ENCODE measurements around the gene CPAMD8. TPM values are rescaled to one million over a fixed set of nuclear protein-coding genes. Genes with fewer than 3 reads are reported as not detected.

Gene CPAMD8
- total and polyA plus RNA-seq, 9 of the 15 experiments (the other 6 are each of a cell fraction or from before 2014, with no cell fraction given), result 0.20 to 2.1 (median 1.3) TPM

GRCh38 chr19:16888629-16889365 lies 137.8 kb downstream of the CPAMD8 start, which contains the start of gene F2RL3 (continued):
- TF ChIP-seq, protein P1, sequence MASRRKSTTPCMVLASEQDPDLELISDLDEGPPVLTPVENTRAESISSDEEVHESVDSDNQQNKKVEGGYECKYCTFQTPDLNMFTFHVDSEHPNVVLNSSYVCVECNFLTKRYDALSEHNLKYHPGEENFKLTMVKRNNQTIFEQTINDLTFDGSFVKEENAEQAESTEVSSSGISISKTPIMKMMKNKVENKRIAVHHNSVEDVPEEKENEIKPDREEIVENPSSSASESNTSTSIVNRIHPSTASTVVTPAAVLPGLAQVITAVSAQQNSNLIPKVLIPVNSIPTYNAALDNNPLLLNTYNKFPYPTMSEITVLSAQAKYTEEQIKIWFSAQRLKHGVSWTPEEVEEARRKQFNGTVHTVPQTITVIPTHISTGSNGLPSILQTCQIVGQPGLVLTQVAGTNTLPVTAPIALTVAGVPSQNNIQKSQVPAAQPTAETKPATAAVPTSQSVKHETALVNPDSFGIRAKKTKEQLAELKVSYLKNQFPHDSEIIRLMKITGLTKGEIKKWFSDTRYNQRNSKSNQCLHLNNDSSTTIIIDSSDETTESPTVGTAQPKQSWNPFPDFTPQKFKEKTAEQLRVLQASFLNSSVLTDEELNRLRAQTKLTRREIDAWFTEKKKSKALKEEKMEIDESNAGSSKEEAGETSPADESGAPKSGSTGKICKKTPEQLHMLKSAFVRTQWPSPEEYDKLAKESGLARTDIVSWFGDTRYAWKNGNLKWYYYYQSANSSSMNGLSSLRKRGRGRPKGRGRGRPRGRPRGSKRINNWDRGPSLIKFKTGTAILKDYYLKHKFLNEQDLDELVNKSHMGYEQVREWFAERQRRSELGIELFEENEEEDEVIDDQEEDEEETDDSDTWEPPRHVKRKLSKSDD (conservative IDR thresholded peaks at IDR 0.05; ENCODE audit: low read length), result no peak
- TF ChIP-seq ZNF217 (CRISPR knock-in tag; IDR thresholded peaks at IDR 0.05) (no peak), CTCFL (IDR thresholded peaks at IDR 0.05; ENCODE audit: borderline replicate concordance, insufficient read depth, low read depth, low read length, poor library complexity, severe bottlenecking) (no peak), STAT5B (CRISPR knock-in tag; IDR thresholded peaks at IDR 0.05) (no peak), PTTG1 (tag; IDR thresholded peaks at IDR 0.05; ENCODE audit: low read depth) (no peak), ILF3 (IDR thresholded peaks at IDR 0.05; ENCODE audit: borderline replicate concordance) (no peak), NR2C2 (CRISPR knock-in tag; IDR thresholded peaks at IDR 0.05) (no peak), NR2C2 (tag; IDR thresholded peaks at IDR 0.05) (peak; percentile 0; the same call in 1 of the 2 replicates), MIER1 (IDR thresholded peaks at IDR 0.05; ENCODE audit: low read depth) (no peak), CXXC5 (CRISPR knock-in tag; IDR thresholded peaks at IDR 0.05) (peak; percentile 76), MBD2 (IDR thresholded peaks at IDR 0.05; ENCODE audit: borderline replicate concordance, low read depth) (no peak)
- TF ChIP-seq, protein P2, sequence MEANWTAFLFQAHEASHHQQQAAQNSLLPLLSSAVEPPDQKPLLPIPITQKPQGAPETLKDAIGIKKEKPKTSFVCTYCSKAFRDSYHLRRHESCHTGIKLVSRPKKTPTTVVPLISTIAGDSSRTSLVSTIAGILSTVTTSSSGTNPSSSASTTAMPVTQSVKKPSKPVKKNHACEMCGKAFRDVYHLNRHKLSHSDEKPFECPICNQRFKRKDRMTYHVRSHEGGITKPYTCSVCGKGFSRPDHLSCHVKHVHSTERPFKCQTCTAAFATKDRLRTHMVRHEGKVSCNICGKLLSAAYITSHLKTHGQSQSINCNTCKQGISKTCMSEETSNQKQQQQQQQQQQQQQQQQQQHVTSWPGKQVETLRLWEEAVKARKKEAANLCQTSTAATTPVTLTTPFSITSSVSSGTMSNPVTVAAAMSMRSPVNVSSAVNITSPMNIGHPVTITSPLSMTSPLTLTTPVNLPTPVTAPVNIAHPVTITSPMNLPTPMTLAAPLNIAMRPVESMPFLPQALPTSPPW (CRISPR knock-in tag; IDR thresholded peaks at IDR 0.05), result peak; percentile 90
- TF ChIP-seq, protein P3, sequence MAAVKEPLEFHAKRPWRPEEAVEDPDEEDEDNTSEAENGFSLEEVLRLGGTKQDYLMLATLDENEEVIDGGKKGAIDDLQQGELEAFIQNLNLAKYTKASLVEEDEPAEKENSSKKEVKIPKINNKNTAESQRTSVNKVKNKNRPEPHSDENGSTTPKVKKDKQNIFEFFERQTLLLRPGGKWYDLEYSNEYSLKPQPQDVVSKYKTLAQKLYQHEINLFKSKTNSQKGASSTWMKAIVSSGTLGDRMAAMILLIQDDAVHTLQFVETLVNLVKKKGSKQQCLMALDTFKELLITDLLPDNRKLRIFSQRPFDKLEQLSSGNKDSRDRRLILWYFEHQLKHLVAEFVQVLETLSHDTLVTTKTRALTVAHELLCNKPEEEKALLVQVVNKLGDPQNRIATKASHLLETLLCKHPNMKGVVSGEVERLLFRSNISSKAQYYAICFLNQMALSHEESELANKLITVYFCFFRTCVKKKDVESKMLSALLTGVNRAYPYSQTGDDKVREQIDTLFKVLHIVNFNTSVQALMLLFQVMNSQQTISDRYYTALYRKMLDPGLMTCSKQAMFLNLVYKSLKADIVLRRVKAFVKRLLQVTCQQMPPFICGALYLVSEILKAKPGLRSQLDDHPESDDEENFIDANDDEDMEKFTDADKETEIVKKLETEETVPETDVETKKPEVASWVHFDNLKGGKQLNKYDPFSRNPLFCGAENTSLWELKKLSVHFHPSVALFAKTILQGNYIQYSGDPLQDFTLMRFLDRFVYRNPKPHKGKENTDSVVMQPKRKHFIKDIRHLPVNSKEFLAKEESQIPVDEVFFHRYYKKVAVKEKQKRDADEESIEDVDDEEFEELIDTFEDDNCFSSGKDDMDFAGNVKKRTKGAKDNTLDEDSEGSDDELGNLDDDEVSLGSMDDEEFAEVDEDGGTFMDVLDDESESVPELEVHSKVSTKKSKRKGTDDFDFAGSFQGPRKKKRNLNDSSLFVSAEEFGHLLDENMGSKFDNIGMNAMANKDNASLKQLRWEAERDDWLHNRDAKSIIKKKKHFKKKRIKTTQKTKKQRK (IDR thresholded peaks at IDR 0.05; ENCODE audit: borderline replicate concordance, low read depth, low read length), result no peak
- TF ChIP-seq, protein P4, sequence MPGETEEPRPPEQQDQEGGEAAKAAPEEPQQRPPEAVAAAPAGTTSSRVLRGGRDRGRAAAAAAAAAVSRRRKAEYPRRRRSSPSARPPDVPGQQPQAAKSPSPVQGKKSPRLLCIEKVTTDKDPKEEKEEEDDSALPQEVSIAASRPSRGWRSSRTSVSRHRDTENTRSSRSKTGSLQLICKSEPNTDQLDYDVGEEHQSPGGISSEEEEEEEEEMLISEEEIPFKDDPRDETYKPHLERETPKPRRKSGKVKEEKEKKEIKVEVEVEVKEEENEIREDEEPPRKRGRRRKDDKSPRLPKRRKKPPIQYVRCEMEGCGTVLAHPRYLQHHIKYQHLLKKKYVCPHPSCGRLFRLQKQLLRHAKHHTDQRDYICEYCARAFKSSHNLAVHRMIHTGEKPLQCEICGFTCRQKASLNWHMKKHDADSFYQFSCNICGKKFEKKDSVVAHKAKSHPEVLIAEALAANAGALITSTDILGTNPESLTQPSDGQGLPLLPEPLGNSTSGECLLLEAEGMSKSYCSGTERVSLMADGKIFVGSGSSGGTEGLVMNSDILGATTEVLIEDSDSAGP (CRISPR knock-in tag; IDR thresholded peaks at IDR 0.05), result no peak
